Omental fat pad (tissue), 4 donors: ENCODE results near the gene SEMA6D. TPM values are rescaled to one million over a fixed set of nuclear protein-coding genes. Genes with fewer than 3 reads are reported as not detected.
A peak's percentile ranks its signal among the peaks of the same experiment; 100 is the strongest.

Experiments
- ATAC-seq: fragments of 150-250 bp; one replicate; pipeline ENCODE4 v1.9.1; 2016; ENCODE audit warnings: mild to moderate bottlenecking, moderate library complexity; ENCODE audit not compliant: low FRiP score
- DNase-seq: peaks from one replicate; pipeline ENCODE4 v3.0.0-alpha.2; 2019; ENCODE audit warnings: low spot score
- total RNA-seq, 4 donors: library from RNA; depleted of rRNA; stranded (reverse); fragments of >200 nt; gene quantifications; one replicate each; pipeline ENCODE4 v1.1.0, GENCODE V29; 2016
- TF ChIP-seq, protein P1 (sequence below), 3 donors: fragments of 450-650 bp; IDR thresholded peaks; one replicate each; pipeline ENCODE4 v1.5.1; 2016 to 2017; ENCODE audit warnings: antibody characterized with exemption in 3 of 3, mild to moderate bottlenecking in 3 of 3, moderate library complexity in 2 of 3

SEMA6D gene
- total RNA-seq, 4 donors from 2014 or later: 3.4 to 41.1 (median 10.4) TPM

DNA sequence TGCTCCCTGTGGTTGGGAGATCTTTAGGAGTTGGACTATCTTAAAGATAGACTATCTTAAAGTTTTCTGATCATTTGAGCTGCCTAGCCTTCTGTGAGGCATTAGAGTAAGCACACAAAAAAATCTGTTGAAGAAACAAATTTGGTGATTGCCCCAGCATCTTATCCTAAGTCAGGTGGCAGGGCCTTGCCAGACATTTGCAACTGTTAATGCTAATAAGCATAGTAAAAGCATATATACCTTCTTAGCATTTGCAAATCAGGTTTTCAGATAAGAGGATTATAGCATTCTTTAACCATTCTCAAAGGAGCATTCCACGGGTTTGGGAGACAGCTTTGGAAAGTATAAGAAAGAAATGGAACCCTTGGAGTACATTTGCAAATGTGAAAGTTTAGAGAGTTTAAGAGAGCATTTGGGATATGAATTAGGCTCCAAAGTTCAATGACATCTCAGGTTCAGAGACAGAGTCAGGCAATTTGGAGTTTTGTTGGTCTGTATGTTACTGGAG is 61.0 kb downstream of the SEMA6D start:
- ATAC-seq (no peak), DNase-seq (no peak)
- TF ChIP-seq, protein P1, sequence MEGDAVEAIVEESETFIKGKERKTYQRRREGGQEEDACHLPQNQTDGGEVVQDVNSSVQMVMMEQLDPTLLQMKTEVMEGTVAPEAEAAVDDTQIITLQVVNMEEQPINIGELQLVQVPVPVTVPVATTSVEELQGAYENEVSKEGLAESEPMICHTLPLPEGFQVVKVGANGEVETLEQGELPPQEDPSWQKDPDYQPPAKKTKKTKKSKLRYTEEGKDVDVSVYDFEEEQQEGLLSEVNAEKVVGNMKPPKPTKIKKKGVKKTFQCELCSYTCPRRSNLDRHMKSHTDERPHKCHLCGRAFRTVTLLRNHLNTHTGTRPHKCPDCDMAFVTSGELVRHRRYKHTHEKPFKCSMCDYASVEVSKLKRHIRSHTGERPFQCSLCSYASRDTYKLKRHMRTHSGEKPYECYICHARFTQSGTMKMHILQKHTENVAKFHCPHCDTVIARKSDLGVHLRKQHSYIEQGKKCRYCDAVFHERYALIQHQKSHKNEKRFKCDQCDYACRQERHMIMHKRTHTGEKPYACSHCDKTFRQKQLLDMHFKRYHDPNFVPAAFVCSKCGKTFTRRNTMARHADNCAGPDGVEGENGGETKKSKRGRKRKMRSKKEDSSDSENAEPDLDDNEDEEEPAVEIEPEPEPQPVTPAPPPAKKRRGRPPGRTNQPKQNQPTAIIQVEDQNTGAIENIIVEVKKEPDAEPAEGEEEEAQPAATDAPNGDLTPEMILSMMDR (IDR thresholded peaks at IDR 0.05): no peak

DNA sequence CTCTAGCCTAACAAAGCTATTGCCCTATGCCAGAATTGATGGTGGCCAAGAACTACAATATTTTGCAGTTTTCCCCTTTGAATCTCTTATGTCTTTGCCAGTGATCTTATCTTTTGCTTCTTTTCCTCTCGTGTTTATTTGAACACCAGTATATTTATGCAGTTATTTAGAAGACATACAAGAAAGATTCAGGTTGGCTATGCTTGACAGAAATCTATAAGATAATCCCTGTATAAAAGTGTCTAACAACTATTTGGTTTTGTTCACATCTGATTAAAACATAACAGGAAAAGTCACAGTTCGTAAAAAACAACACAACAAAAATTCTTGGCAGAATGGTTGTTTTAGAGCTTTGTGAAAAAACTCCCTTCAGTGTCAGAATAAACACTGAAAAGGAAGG is 63.7 kb downstream of the SEMA6D start:
- DNase-seq: no peak
- no peak for ATAC-seq
- TF ChIP-seq, protein P1 (IDR thresholded peaks at IDR 0.05): no peak

DNA sequence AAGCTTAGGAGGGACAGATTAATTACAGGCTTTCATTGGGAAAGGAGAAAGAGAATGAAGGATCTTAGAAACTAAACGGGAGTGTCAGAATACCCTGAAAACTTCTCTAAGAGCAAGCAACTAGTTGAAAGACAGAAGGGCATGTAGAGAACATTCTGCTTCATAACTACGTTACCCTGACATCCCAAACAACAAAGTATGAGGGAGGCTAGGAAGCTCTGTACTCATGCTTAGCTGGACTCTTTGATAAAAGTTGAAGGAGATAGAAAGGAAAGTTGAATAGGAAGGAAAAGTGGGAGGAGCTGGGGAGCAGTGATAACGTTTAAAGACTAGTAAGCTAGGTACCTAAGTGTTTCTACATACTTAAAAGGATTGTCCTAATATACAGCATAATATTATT is 64.2 kb downstream of the SEMA6D start:
- DNase-seq: no peak
- peak; percentile 62 for ATAC-seq
- TF ChIP-seq, protein P1 (IDR thresholded peaks at IDR 0.05): no peak

DNA sequence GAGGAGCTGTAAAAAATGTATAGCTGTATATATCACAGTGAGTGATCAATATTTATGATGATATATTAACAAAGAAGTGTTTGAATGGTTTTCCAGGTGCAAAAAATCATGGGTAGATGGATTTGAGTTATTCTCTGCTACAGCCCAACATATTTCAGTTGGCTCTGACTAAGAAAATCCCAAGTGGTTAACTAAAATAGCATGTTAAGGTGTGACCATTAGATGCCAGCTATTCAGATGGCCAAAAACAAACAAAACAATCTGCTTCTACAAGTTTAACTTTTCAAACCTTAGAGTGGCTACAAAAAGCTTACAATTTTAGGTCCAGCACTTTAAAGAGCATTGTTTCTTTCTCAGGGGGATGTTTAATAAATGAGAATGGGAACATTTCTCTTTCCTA is 67.5 kb downstream of the SEMA6D start:
- DNase-seq: no peak
- TF ChIP-seq, protein P1 (IDR thresholded peaks at IDR 0.05): no peak
- no peak for ATAC-seq

DNA sequence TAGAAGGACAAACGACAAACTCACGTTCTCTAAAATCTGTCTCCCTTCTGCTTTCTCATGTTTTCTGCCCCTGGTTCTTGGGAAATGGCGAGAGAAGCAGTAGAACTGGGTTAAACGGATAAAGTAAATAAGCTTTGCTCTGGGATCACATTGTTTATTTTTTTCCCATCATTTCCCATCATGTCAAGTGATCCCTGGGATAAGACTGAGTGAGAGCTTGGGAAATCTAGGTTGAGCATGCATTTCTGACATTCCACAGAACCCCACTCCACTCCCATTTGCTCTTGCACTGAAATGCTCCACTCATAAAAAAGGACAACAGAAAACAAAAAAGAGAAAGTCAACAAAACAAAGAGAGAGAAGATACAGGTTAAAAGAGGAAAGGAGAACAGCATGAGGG is 69.1 kb downstream of the SEMA6D start:
- TF ChIP-seq, protein P1 (IDR thresholded peaks at IDR 0.05): no peak
- DNase-seq (no peak), ATAC-seq (no peak)

DNA sequence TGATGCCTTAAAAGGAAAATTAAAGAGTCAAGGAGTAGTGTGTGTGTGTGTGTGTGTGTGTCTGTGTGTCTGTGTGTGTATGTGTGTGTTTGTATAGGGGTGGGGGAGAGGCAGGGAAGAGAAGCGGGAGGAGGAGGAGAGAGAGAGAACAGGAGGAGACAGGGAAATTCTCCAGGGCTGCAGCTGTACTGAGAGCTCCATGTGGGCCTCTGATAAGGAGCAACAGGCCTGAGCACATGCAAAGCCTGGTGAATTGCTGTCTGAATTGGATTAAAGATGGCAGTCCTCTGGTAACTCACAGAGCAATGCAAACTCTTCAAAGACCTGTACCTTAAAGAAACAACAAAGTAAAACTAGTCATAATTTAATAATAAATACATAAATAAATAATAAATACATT is 70.6 kb downstream of the SEMA6D start:
- no peak for ATAC-seq
- DNase-seq: no peak
- TF ChIP-seq, protein P1 (IDR thresholded peaks at IDR 0.05): no peak

DNA sequence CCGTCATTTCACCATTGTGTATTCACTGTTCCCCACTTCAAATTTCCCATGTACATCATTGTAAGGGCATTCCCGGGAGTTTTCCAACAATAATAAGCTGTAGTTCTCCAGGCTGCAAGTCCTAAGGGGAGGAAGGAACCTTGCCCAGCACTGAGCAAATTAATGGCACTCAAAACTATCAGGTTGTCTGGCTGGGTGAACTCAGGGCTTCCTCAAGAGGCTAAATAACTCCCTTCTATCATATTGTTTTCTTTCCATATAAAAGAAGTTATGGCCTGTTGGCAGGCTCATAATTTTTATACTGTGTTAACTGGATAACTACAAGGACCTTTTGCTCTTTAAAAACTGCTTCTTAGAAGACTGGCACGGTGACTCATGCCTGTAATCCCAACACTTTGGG is 71.4 kb downstream of the SEMA6D start:
- no peak for ATAC-seq
- no peak for DNase-seq
- TF ChIP-seq, protein P1 (IDR thresholded peaks at IDR 0.05): no peak
